SHP77 (cell line): ENCODE results near the gene HSPA4L.

Experiments used
- DNase-seq, 2 experiments: peaks; one replicate each; lab custom pipeline; 2025; lab: John Stamatoyannopoulos, UW

The HSPA4L gene

GRCh38 chr4:127782275-127783025, at the start of gene HSPA4L:
TSS of gene HSPA4L (plus strand) at chr4:127782322. CDS start at chr4:127782551, 229 bp downstream.
- peak; percentile 43 to 47 for DNase-seq

- peak; percentile 1 to 6 for DNase-seq
Observed at GRCh38 chr4:127732623-127733328, 49.3 kb upstream of the HSPA4L start.

GRCh38 chr4:127734976-127735375, 47.1 kb upstream of the HSPA4L start:
- DNase-seq = no peak

- no peak for DNase-seq
Observed at GRCh38 chr4:127737295-127737694, 44.8 kb upstream of the HSPA4L start.

- no peak for DNase-seq
Observed at GRCh38 chr4:127741247-127741646, 40.9 kb upstream of the HSPA4L start.

- no peak for DNase-seq
Observed at GRCh38 chr4:127747883-127748282, 34.2 kb upstream of the HSPA4L start.

- DNase-seq = no peak
Observed at GRCh38 chr4:127748957-127749356, 33.2 kb upstream of the HSPA4L start.

GRCh38 chr4:127756906-127757305, 25.2 kb upstream of the HSPA4L start:
- DNase-seq = no peak

GRCh38 chr4:127759228-127759820, 22.8 kb upstream of the HSPA4L start:
- no peak for DNase-seq

GRCh38 chr4:127759893-127760292, 22.2 kb upstream of the HSPA4L start:
- no peak for DNase-seq

GRCh38 chr4:127771535-127772275, 10.4 kb upstream of the HSPA4L start:
- DNase-seq = no peak

- no peak for DNase-seq
Observed at GRCh38 chr4:127772769-127773671, 9.1 kb upstream of the HSPA4L start.

GRCh38 chr4:127775843-127776242, 6.3 kb upstream of the HSPA4L start:
- no peak for DNase-seq

- no peak for DNase-seq
Observed at GRCh38 chr4:127776620-127777019, 5.5 kb upstream of the HSPA4L start.

- DNase-seq = no peak
Observed at GRCh38 chr4:127777487-127777886, 4.6 kb upstream of the HSPA4L start.

- DNase-seq = no peak
Observed at GRCh38 chr4:127778102-127778501, 4.0 kb upstream of the HSPA4L start.

GRCh38 chr4:127780598-127780997, 1.5 kb upstream of the HSPA4L start:
- DNase-seq = no peak

- DNase-seq = no peak
Observed at GRCh38 chr4:127781300-127782024, 660 bp upstream of the HSPA4L start.

- DNase-seq = peak; percentile 49 to 56
Observed at GRCh38 chr4:127782025-127782274, 172 bp upstream of the HSPA4L start.

- peak; percentile 36 to 49 for DNase-seq
Observed at GRCh38 chr4:127783026-127783769, 1.1 kb downstream of the HSPA4L start.
